Endothelial cell of umbilical vein (primary cell): ENCODE measurements around the gene WDTC1. TPM values are rescaled to one million over a fixed set of nuclear protein-coding genes. Genes with fewer than 3 reads are reported as not detected.

Source experiments
- BruUV-seq: library from RNA; stranded (reverse); fragments of 400-500 nt; replicated peaks from 2 replicates; lab custom pipeline; 2021; lab: Mats Ljungman, UMichigan
- CTCF ChIA-PET: fragments of 300-600, 350-600 bp; sonication (Branson Sonifier 250); formaldehyde crosslinking; loops from one replicate; lab custom pipeline; 2021; ENCODE audit warnings: antibody characterized with exemption, inconsistent platforms; lab: Charles Lee
- POLR2A ChIA-PET: fragments of 300-600, 350-600 bp; sonication (Branson Sonifier 250); formaldehyde crosslinking; loops from one replicate; lab custom pipeline; 2021; ENCODE audit warnings: antibody characterized with exemption, inconsistent platforms; lab: Charles Lee
- DNase-seq: peaks from one replicate; pipeline ENCODE4 v3.0.0-alpha.2; 2011; ENCODE audit warnings: low read depth, low spot score
- FAIRE-seq: peaks from 2 replicates; lab custom pipeline; 2011; peaks lifted over from hg19 to GRCh38; lab: Jason Lieb, UNC
- H2AFZ ChIP-seq: 2 replicates; pipeline ENCODE4 v1.6.0; 2012; ENCODE audit warnings: low read depth, low read length, control low read depth, inconsistent platforms
- H3K27ac ChIP-seq: 2 replicates; pipeline ENCODE4 v1.5.1; 2011; ENCODE audit warnings: low read depth, mild to moderate bottlenecking, control low read depth, low read length, moderate library complexity; ENCODE audit not compliant: insufficient read depth
- H3K27me3 ChIP-seq, 2 experiments: 2 replicates each; pipeline versions ENCODE4 v1.6.0 to v1.6.1; 2011; ENCODE audit warnings: low read length in 2 of 2, mixed read lengths in 1 of 2; ENCODE audit not compliant: control insufficient read depth in 2 of 2, insufficient read depth in 2 of 2
- H3K36me3 ChIP-seq, 2 experiments: 2 replicates in 1 of 2; 3 replicates in 1 of 2; pipeline ENCODE4 v1.5.1; 2011; ENCODE audit warnings: low read length in 2 of 2, mild to moderate bottlenecking in 1 of 2, moderate library complexity in 1 of 2; ENCODE audit not compliant: control insufficient read depth in 2 of 2, insufficient read depth in 2 of 2; ENCODE audit errors: extremely low read depth in 1 of 2
- H3K4me1 ChIP-seq: 3 replicates; pipeline ENCODE4 v1.5.1; 2011; ENCODE audit warnings: mild to moderate bottlenecking, low read length; ENCODE audit not compliant: control insufficient read depth, insufficient read depth; ENCODE audit errors: extremely low read depth
- H3K4me2 ChIP-seq: 2 replicates; pipeline ENCODE4 v1.6.1; 2011; ENCODE audit warnings: low read length, control low read depth, mixed read lengths; ENCODE audit not compliant: insufficient read depth
- H3K4me3 ChIP-seq, 3 experiments: fragments of 200-600 bp in 1 of 3; sonication (generic), shearing (Covaris generic) in 1 of 3; replicated peaks in 1 of 3; 2 replicates each; pipeline ENCODE4 v1.5.1; 2011 to 2016; ENCODE audit warnings: control low read depth in 3 of 3, low read length in 3 of 3, mild to moderate bottlenecking in 2 of 3, inconsistent platforms in 1 of 3, low read depth in 1 of 3, moderate library complexity in 1 of 3; ENCODE audit not compliant: insufficient read depth in 1 of 3
- H3K79me2 ChIP-seq: 2 replicates; pipeline ENCODE4 v1.6.0; 2012; ENCODE audit warnings: low read length, inconsistent platforms; ENCODE audit not compliant: control insufficient read depth, insufficient read depth
- H3K9ac ChIP-seq: replicated peaks from 2 replicates; pipeline ENCODE3; 2011; ENCODE audit warnings: low read length, control low read depth; ENCODE audit not compliant: insufficient read depth; ENCODE audit errors: extremely low read depth
- H3K9me1 ChIP-seq: replicated peaks from 3 replicates; pipeline ENCODE4 v1.6.0; 2011; ENCODE audit warnings: mild to moderate bottlenecking, low read length; ENCODE audit not compliant: control insufficient read depth, insufficient read depth; ENCODE audit errors: extremely low read depth
- H3K9me3 ChIP-seq: replicated peaks from 2 replicates; pipeline ENCODE4 v1.5.1; 2012; ENCODE audit warnings: low read length, inconsistent platforms; ENCODE audit not compliant: control insufficient read depth, insufficient read depth
- H4K20me1 ChIP-seq: replicated peaks from 2 replicates; pipeline ENCODE3; 2011; ENCODE audit warnings: mild to moderate bottlenecking, low read length; ENCODE audit not compliant: control insufficient read depth, insufficient read depth; ENCODE audit errors: extremely low read depth
- CTCF ChIP-seq, 2 donors: IDR thresholded peaks; 1 replicate in 1 of 2; 2 replicates in 1 of 2; pipeline ENCODE4 v1.5.1; 2011; ENCODE audit warnings: low read length in 2 of 2, mild to moderate bottlenecking in 2 of 2, moderate library complexity in 2 of 2, control low read depth in 1 of 2, inconsistent platforms in 1 of 2, low read depth in 1 of 2; ENCODE audit not compliant: insufficient read depth in 1 of 2; ENCODE audit errors: extremely low read depth in 1 of 2
- EZH2 ChIP-seq: IDR thresholded peaks from 2 replicates; pipeline ENCODE4 v1.6.1; 2012; ENCODE audit warnings: borderline replicate concordance, low read depth, mild to moderate bottlenecking, moderate library complexity, low read length, inconsistent platforms; ENCODE audit not compliant: severe bottlenecking
- FOS ChIP-seq: IDR thresholded peaks from 2 replicates; pipeline ENCODE4 v1.6.1; 2011; ENCODE audit warnings: mild to moderate bottlenecking, low read length, moderate library complexity, borderline replicate concordance; ENCODE audit not compliant: insufficient read depth
- GATA2 ChIP-seq: IDR thresholded peaks from 2 replicates; pipeline ENCODE4 v1.7.0; 2011; ENCODE audit warnings: low read depth, mild to moderate bottlenecking, moderate library complexity, mixed read lengths, low read length; ENCODE audit not compliant: insufficient read length, insufficient read depth
- JUN ChIP-seq: IDR thresholded peaks from 2 replicates; pipeline ENCODE4 v1.6.1; 2011; ENCODE audit warnings: borderline replicate concordance, low read depth; ENCODE audit not compliant: insufficient read length, insufficient read depth
- MAX ChIP-seq: IDR thresholded peaks from 2 replicates; pipeline ENCODE4 v1.6.1; 2011; ENCODE audit not compliant: insufficient read depth, insufficient read length
- MYC ChIP-seq: IDR thresholded peaks from one replicate; pipeline ENCODE4 v1.6.1; 2011; ENCODE audit warnings: mild to moderate bottlenecking, low read depth, low read length
- POLR2A ChIP-seq: IDR thresholded peaks from 2 replicates; pipeline ENCODE4 v1.6.1; 2012; ENCODE audit warnings: low read depth, mild to moderate bottlenecking, control low read depth, low read length
- POLR2AphosphoS5 ChIP-seq: IDR thresholded peaks from 2 replicates; pipeline ENCODE4 v1.6.1; 2012; ENCODE audit warnings: low read depth, mild to moderate bottlenecking, control low read depth, low read length, moderate library complexity; ENCODE audit not compliant: insufficient read depth
- dilution Hi-C: fragments of 300-500 bp; cut with MboI; formaldehyde crosslinking; loops from one replicate; pipeline ENCODE4 v1.15.0; 2019; ENCODE audit warnings: low sequenced_read_pairs; ENCODE audit not compliant: extremely low pct_ligation_motif_present
- intact Hi-C: fragments of 100-400 bp; cut with micrococcal nuclease; formaldehyde crosslinking; loops from one replicate; pipeline ENCODE4 v1.10.0; 2022
- polyA plus RNA-seq, 4 experiments: library from polyadenylated mRNA; depleted of rRNA in 3 of 4; stranded (reverse) in 3 of 4; unstranded in 1 of 4; fragments of >200 nt; gene quantifications; 2 replicates each; pipeline versions ENCODE4 v1.2.1 to v1.2.3, GENCODE V29; 2011 to 2012; ENCODE audit warnings: missing spikeins in 1 of 4
- total RNA-seq: library from RNA; stranded (reverse); gene quantifications from 2 replicates; pipeline ENCODE4 v1.2.3, GENCODE V29; 2021

Gene WDTC1
- total and polyA plus RNA-seq, 2 donors (not counting 3 experiments of a cell fraction or from before 2014, with no cell fraction given), result 15.4 to 27.6 TPM

- H3K9me3 ChIP-seq, result no peaks in the 10 kb centered on the region
- peaks cover 0 to 2% of the 10 kb centered on the region in 2 experiments for H3K36me3 ChIP-seq
- dilution Hi-C loops (no loop called here), intact Hi-C loops (no loop called here)
- no peak for TF ChIP-seq CTCF (IDR thresholded peaks at IDR 0.05; ENCODE audit: extremely low read depth in 1 of 2, insufficient read depth in 1 of 2, low read depth in 1 of 2, low read length in 2 of 2)
- TF ChIP-seq POLR2AphosphoS5, result no peak
- no peak for TF ChIP-seq MAX
- TF ChIP-seq EZH2, result no peak
- H3K9ac ChIP-seq, result no peak overlapping the region
- BruUV-seq, result no TSS peak
- no peak overlapping the region for H3K4me3 ChIP-seq
- H3K4me2 ChIP-seq, result no peak overlapping the region
- no peak overlapping the region for H2AFZ ChIP-seq
- ChIA-PET POLR2A (interaction anchor here (1.0 kb wide), 1 partner anchor 10 kb away, joined by 4 read pairs; no protein-coding TSS in a partner anchor), CTCF (interaction anchor here (1.5 to 5.5 kb wide), 5 partner anchors 9 to 59 kb away, joined by 4 to 54 read pairs (median 22); partner anchors contain the start of gene MAP3K6)
- H3K27me3 ChIP-seq, result peaks cover 0 to 2% of the 10 kb centered on the region in 2 experiments
- FAIRE-seq (no peak), DNase-seq (no peak)
- H3K27ac ChIP-seq, result no peak overlapping the region
- no peaks in the 10 kb centered on the region for H3K79me2 ChIP-seq
- H4K20me1 ChIP-seq, result no peaks in the 10 kb centered on the region
- no peaks in the 10 kb centered on the region for H3K4me1 ChIP-seq
- no peaks in the 10 kb centered on the region for H3K9me1 ChIP-seq
Observed at GRCh38 chr1:27355683-27356082, 121.3 kb downstream of the WDTC1 start.

GRCh38 chr1:27356277-27356618 is 121.8 kb downstream of the WDTC1 start:
- H3K4me2 ChIP-seq, result no peak overlapping the region
- no peaks in the 10 kb centered on the region for H3K9me3 ChIP-seq
- DNase-seq, result no peak
- no peak overlapping the region for H3K4me3 ChIP-seq
- TF ChIP-seq EZH2, result no peak
- no peak for TF ChIP-seq POLR2AphosphoS5
- no peak for TF ChIP-seq MYC
- no peak for TF ChIP-seq POLR2A
- TF ChIP-seq JUN, result no peak
- no peak for TF ChIP-seq FOS
- TF ChIP-seq GATA2, result no peak
- no peak for TF ChIP-seq CTCF (IDR thresholded peaks at IDR 0.05; ENCODE audit: extremely low read depth in 1 of 2, insufficient read depth in 1 of 2, low read depth in 1 of 2, low read length in 2 of 2)
- TF ChIP-seq MAX, result no peak
- no peaks in the 10 kb centered on the region for H3K79me2 ChIP-seq
- intact Hi-C loops (no loop called here), dilution Hi-C loops (no loop called here)
- POLR2A ChIA-PET, result no interaction called here
- CTCF ChIA-PET, result interaction anchor here (1.5 to 5.5 kb wide), 6 partner anchors 10 to 250 kb away, joined by 4 to 54 read pairs (median 20); partner anchors contain the start of gene MAP3K6
- H3K9me1 ChIP-seq, result no peaks in the 10 kb centered on the region
- BruUV-seq, result no TSS peak
- peaks cover 0 to 2% of the 10 kb centered on the region in 2 experiments for H3K36me3 ChIP-seq
- no peaks in the 10 kb centered on the region for H3K27me3 ChIP-seq
- no peak overlapping the region for H2AFZ ChIP-seq
- H3K4me1 ChIP-seq, result no peaks in the 10 kb centered on the region
- H3K27ac ChIP-seq, result no peak overlapping the region
- no peak overlapping the region for H3K9ac ChIP-seq
- no peak for FAIRE-seq
- no peaks in the 10 kb centered on the region for H4K20me1 ChIP-seq
